CD4-positive, alpha-beta T cell treated with Interleukin-21 for 1 hour (primary cell): ENCODE data around the gene KATNAL1.
"Not testable (repeated sequence)": the region's sequence is repeated elsewhere in the genome, so short reads cannot be mapped to it uniquely, and the experiment has no call there.

ENCODE experiments used
- DNase-seq: peaks from one replicate; pipeline ENCODE4 v3.0.0-alpha.2; 2020

KATNAL1 gene

DNA sequence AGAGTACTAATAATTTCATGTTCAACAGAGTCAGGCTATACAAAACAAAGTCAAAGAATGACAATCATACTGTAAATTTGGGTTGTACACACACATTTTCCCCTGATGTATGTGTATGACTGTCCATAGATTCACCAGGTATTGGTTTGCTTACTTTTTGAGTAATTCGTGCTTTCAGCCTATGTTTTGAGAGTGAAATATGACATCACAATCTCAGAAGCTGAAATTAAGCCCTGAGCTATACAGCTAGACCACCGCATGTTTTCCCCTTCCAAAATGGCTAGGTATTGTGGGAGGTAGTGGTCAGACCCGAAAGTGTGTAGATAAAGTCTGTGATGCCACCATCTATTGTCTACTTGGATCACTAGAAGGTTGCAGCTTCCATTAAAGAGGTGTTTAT lies 102.8 kb downstream of the KATNAL1 start:
- DNase-seq, result no peak

DNA sequence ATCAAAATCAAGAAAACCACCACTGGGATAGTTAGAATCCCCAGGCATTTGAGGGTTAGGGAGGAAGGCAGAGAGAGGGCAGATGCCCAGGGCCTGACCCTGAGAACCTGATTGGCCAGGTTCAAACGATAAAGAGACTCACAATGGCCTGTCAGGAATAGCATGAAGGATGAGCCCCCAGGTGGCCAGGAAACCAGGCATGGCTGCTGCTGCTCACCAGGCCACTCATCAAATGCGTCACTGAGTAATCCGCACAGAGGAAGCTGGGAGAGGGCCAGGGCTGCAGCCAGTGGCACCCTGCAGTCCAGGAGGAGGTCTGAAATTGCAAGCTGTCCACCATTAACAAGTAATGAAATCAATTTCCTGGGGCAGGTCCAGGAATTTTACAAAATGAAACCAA lies 111.3 kb downstream of the KATNAL1 start:
- no peak for DNase-seq

DNA sequence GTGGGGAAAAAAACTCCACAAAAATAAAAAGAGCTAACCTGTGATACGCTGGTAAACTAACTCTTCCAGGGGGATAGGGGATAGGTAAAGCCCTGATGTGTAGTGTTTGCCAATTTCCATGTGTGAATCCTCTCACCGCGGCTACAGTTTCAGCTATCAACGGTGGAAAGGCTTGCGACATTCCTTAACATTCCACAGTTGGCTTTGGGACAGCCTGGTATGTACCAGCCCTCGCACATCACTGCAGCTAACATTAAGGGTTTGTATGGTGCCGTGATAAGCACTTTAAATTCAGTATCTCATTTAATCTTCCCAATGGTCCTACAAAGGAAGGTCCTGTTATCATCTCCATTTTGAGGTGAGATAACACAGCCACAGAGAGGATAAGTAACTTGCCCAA lies 112.4 kb downstream of the KATNAL1 start:
- DNase-seq, result no peak

DNA sequence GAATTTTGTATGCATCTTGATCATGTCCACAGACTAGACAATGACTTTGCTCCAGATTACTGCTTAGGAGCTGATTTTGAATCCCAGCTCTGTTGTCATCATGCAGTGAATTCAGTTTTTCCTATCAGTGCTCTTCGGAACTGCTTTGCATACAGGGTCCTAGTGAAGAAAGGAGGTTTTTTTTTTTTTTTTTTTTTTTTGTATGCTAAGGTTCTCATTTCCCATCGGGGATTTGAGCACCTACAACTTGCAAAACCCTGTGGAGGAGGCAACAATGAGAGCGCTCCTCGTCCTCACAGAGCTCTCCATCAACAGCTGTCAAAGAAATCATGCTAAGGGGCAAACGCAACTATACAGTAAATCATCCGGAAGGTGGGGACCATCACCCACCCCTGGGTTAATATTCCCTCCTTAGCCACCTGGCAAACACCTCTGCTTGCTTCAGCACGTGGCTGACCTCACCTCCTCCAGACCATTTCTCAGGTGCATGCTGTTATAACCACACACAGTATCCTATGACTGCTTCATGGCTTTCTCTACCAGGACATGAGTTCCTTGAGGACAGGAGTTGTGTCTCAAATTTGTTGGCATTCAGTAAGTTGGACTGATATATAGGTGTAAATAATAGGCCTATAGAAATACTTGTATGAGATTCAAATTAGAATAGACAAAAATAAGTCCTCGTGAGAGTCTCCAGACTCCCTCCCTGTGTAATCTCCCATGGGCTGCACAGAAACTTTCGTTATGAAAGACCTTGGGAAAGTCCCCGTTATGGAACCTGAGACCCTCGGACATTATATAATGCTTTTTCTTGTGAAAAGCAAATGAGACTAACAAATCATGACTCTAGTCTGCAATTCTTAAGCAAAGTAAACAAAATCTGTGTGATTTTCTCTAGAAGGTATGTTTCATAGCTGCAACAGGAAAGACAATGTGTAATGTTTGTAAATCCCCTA lies 113.8 kb downstream of the KATNAL1 start:
- no peak for DNase-seq

DNA sequence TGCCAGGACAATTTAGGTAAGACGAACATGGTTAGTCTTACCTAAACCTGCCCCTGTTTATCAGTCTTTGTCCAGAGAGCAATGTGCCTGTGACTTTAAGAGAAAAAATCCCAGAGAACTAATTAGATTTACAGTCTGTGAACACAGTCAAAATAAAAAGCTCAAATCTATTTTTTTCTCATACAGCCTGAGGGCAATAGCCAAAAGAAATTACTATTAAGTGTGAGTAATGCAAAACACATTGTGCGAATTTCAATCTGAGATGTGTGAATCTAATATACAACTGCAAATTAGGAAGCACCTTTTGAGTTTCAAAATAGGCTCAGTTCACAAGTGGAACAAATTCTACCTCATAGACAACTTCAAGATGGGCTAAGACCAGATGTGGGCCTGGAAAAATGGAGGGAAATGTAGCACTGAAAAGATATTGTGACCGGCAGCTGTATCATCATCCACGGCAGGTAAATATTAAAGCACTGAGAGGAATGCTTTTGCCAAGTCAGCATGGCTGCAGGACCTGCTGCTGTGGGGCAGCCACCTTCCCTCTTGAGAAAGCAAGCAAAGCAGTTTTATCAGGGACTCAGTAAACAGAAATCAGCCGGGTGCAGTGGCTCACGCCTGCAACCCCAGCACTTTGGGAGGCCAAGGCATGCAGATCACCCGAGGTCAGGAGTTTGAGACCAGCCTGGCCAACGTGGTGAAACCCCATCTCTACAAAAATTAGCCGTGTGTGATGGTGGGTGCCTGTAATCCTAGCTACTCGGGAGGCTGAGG lies 114.8 kb downstream of the KATNAL1 start:
- no peak for DNase-seq

DNA sequence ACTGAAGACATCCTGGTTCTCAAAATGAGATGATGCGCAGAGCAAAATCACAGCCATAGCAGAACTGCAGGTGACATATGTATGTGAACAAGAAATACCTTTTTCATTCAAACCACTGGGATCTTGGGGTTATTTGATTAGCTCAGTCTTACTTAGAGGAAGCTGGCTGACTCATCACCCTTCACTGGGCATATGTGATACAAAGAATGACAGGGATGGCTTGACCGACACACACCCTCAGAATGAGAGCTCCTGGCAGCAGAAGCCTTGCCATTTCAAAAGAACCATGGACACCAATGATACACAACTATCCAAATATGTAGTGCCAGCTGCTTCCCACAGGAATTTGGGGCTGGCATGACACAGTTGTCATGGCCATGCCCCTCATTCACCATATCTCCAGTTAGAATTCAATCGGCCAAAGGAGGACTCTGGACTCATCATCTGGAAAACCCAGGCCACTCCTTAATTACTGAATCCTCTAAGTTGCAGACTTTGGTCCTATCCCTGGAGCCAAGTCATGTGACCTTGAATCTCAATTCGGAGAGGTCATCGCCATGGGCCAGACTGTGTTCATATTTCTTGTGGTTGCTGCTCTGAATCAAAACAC lies 115.8 kb downstream of the KATNAL1 start:
- DNase-seq, result no peak

DNA sequence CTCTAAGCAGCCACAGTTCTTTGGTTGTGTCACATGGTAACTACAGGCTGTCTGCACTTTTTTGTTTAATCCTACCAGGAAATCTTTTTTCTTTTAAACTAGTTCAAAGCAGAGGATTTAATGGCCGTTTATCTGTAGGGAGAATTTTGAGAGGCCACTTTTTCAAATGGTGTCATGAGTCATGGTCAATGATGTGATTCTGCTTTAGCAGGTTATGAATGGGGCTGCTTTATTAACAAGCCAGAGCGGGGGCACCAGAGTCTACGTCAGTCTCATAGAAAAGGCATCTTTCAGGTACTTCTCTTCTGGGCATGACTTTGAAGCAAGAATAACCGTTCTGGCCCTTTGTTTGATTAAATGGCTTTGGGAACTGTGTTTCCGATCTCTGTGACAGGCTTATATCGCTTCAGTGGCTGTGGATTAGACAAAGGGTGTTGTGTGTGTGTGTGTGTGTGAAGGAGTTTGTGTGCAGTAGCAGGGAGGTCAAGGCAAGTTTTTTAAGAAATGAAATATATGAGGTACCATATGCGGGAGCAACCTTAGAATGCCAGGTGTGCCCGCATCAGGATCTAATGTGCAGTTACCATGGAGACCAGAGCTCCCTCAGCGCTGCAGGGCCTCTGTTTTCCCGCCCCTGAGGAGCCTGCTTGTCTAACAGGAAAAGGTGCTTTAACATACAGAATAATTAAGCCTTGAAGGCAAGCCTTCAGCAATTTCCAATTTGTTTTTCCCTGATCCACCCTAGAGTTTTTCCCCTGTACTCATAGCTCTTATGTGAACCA lies 120.5 kb downstream of the KATNAL1 start:
- DNase-seq, result no peak

DNA sequence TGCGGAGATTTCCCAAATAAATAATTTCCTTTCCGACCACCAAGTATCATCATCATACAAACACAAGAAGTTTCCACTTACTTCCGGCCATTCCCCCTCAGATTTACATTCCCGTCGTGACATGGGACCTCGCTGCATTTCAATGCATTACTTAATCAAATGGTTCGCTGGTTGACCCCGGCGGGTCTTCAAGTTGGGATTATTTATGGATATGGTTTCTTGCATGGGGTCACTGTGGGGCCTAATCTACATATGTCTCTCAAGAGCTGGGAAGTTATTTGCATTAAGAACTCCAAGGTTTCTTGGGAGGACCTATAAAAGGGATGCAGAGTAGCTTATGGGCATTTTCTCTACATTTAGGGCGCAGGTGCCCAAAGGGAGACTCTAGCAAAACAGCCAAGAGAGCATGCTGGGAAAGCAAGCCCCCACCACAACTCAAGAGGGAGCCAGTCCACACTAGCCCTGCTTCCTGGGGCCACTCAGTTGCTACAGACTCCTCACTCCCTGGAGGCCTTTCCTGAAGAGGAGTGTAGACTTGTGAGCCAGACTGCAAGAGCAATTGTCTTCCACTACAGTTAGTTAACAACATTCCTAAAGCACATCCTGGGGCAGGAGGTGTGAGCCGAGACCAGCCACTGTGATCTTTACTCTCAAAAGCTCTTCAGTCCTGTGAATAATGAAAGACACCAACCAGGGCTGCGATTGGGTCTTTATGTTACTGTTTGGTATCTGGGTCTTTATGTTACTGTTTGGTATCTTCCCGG lies 125.3 kb downstream of the KATNAL1 start:
- DNase-seq, result no peak

DNA sequence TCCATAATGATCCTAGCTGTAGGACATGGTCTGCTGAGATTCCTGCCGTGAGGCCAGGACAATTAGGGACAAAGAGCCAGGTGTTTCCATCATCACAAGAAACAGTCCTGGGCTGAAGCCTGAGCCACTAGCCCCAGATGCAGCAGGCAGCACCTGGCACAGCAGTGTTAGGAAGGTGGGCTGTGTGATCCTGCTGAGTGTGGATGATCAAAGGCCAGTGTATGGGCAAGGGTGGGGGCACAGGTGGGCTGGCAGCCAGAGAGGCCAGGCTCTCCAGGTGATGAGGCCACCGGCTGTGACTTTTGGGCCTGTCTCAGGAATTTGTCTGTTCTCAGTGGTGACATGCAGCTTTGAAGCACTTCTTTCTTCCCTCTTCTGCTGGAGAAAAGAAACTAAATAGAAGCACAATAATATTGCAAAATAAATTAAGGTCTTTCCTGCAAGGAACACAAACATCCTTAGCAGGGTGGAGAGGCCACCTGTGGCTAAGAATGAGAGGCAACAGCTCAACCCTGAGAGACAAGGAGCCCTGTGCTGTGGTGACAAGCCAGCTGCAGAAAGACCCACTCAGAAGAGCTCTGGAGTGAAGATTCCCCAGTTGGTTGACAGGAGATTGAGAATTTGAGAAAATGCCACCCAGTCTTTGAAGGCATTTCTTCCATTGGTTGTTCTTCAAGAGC lies 127.6 kb downstream of the KATNAL1 start:
- DNase-seq, result no peak

DNA sequence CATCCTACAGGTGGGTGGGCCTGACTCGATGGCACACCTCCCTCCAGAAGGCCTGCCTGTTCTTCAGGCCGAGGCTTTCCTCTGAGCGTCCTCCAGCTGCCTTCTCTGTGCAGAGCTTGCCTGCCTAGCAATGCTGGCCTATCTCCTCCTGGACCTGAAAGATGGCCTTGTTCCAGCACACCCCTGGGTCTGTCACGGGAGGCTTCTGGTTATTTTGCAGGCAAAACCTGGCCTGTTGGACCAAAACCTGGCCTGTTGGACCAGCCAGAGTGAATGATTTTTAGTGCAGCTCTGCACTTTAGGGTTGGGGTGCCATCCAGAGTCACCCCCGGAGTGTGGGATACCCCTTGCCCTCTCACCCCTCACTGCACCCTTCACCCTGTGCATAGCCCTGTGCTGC lies 128.4 kb downstream of the KATNAL1 start:
- DNase-seq, result no peak

DNA sequence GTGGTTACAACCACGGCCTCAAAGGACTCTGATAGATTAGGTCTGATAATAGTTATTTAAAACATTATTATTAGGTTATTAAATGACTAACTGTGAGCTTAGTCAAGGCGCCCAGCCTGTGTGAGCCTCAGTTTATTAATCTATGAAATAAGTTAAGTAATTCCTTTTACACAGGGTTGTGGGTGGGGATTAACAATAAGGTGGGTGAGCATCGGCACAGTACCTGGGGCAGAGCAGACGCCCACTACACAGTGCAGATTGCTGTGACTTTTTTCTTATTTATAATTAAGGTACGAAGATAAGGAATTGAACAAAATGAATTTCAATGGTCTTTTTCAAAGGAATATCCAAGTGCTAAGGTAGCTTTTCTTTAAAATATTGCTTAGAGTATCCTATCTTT lies 132.2 kb downstream of the KATNAL1 start:
- DNase-seq, result no peak

DNA sequence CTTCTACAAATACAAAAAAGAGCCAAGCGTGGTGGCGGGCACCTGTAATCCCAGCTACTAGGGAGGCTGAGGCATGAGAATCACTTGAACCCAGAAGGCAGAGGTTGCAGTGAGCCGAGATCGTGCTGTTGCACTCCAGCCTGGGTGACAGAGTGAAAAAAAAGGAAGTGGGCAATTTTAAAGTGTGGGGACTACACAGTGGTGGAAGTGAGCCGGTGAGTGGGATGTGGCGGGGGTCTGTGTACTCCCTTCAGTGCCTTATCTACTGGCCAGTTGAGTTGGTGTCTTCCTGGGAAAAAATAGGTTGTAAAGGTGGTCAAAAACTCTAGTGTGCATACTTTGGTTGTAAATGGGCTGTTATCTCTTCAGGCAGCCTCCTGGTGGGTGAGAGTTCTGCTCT lies 133.1 kb downstream of the KATNAL1 start:
- DNase-seq, result not testable (repeated sequence)

DNA sequence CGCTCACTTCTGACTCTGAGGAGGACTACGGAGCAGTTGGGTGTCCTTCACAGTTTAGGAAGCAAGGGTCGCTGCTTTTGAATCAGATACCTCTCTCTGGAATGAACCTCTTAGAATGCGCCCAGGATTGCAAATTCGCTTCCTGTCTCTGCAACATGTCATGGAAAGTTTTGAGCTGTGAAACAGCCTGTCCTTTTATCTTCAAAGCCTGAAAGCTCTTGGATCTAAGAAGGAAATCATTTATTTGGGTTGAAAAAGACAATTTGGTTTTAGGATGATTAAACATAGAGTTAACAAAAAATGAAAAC lies 134.1 kb downstream of the KATNAL1 start:
- DNase-seq, result no peak

DNA sequence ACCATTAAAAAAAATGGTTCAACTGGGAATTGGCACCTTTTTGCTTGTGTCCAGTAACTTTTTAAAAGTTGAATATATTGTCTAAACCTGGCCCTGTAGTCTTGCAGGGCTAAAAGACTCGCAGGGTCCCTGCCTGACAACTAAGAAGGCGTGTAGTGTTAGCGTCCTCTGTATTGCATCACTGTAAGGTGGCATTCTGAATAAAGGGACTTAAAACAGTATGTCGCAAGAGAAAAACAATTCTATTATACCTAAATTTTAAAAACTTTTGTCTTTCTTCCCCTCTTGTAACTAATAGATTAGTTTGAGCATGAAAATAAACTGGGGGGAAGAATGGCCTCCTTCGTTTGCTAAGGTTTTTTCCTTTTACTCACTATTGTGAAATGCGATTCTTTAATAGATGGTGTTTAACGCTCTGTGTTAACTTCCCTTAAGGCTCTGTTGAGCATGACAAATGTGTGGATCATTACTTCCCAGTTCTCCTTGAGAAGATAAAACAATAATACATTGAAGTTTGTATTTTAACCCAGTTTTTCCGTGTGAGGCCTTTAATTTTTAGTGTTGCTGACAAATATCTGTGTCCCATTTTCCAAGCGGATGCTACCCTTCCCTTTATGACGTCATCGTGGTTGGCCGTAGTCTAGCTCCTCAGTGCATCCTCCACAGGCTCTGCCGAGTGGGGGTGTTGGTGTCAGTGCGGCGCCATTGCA lies 134.6 kb downstream of the KATNAL1 start:
- no peak for DNase-seq

DNA sequence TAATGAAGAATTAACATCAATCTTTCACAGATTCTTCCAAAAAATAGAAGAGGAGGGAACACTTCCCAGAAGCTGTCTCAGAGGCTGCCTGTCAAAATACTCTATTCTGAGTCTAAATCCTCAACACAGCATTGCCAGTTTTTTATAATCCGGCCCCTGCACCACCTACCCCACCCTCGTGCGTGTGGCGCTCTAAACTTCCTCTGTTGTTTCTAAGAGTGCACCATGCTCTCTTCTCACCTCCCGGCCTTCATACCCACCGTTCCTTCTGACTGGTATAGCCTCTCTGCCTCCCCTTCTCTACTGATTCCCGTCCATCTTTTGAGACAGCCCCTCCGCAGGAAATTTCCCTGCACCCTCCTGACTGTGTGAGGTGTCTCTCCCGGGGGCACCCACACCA lies 136.8 kb downstream of the KATNAL1 start:
- DNase-seq, result no peak

DNA sequence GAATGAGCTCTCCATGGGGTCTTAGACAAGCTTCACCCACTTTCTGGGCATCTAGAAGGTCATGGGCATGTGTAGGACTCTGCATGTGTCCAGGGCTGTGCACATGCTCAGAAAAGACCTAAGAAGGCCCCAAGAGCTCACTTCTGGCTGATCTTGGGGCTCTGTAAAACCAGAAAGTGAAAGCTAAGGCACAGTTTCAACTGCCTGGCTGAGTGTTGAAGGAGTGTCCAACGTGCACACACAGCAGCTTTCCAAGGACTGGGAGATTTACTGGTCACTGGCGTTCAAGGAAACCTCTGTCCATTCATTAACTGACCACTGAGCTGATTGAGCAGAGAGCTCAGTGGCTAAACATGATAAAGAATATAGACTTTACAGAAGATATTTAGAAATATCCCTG lies 137.9 kb downstream of the KATNAL1 start:
- DNase-seq, result no peak

DNA sequence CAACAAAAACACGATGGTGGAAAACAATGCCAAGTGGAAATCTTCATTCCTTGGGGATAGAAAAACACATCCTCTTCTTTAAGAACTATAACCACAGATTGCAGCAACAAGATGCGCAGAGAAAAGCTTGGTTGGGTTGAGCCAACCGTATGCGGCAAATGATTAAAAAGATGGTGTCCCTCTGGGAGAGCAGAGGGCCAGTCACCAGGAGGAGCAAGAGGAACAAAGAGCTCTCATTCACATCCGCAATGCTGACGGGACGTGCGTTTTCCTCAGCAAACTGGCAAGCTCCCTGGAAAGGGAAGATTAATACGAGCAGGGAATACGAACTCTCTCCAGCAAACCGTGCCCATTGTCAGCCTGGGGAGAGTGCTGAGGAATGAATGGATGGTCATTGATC lies 141.6 kb downstream of the KATNAL1 start:
- no peak for DNase-seq

DNA sequence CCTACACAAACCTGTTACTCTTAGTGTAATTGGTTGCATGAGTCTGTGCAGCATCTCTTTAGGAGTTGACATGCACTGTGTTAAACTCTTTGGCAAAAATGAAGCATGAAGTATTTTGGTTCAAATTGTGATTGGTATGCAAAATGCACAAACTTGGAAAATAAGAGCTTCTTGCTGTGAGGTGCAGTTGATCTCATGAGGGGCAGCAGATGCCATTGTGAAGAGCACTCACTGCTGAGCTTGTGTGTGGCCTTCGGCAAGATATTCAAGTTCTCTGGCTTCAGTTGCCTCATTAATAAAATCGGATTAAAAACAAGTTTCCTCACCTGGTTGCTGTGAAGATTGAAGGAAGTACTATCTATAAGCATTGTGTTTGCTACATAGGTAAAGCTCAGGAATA lies 142.3 kb downstream of the KATNAL1 start:
- no peak for DNase-seq

DNA sequence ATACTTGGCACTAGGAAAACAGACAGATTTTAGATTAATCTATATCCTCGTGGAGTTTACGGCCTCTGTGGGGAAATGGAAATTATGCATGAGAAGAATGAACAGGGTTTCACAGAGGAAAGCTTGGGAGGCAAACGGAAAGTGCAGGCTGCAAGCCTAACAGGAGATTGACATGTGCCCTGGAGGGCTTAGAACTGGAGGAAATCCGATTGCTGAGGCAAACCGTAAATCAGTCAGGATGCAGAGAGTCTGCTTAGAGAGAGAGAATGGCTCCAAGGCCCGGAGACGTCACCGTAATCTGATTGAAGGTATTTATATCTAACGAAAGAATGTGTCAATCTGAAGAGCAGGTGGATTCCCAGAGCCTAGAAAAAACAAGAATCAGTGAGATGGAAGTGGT lies 143.2 kb downstream of the KATNAL1 start:
- no peak for DNase-seq

DNA sequence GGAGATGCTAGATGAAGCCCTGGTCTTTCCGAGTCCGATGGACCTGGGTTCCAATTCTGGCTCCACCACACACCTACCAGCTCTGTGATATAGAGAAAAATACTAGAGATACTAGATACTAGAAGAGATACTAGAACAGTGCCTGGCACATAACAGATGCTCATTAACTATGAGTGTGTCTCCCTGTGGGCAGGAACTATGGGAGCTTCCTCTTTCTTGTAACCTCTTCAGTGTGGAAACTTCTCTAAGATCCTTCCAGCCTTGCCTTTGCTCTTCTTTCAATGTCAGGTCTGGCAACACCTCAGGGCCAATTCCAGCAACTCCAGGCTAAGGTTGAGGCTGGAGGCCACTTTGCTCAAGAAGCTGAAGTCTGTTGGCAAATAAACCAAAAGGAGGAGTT lies 143.9 kb downstream of the KATNAL1 start:
- DNase-seq, result no peak

DNA sequence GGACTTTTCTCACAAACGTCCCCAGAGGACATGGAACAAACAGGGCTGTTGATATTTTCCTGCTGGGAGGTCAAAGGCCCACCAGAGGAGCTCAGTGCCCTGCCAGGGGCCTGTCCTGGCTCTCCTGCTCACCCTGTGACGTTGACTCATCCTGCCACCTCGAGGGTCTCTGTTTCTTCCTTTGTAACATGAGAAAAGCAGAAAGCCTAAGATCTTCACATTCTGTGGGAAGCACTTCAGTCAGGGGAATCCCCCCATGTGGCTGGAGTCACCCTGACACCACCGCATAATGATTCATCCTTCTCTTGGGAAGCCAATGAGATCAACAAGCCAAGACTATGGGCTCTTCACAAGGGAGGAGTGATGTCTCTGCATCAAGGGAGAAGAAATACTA lies 147.9 kb downstream of the KATNAL1 start:
- no peak for DNase-seq
